ENCODE data around the gene CDK14.

GRCh38 chr7:90678986-90679385, 82.9 kb downstream of the CDK14 start:
- TF ChIP-seq, protein P1, sequence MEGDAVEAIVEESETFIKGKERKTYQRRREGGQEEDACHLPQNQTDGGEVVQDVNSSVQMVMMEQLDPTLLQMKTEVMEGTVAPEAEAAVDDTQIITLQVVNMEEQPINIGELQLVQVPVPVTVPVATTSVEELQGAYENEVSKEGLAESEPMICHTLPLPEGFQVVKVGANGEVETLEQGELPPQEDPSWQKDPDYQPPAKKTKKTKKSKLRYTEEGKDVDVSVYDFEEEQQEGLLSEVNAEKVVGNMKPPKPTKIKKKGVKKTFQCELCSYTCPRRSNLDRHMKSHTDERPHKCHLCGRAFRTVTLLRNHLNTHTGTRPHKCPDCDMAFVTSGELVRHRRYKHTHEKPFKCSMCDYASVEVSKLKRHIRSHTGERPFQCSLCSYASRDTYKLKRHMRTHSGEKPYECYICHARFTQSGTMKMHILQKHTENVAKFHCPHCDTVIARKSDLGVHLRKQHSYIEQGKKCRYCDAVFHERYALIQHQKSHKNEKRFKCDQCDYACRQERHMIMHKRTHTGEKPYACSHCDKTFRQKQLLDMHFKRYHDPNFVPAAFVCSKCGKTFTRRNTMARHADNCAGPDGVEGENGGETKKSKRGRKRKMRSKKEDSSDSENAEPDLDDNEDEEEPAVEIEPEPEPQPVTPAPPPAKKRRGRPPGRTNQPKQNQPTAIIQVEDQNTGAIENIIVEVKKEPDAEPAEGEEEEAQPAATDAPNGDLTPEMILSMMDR (IDR thresholded peaks at IDR 0.05): no peak
- no peak for TF ChIP-seq POLR2A (IDR thresholded peaks at IDR 0.05)

All from stomach (tissue), 4 donors.